GM12801 (cell line): ENCODE measurements around the gene EEF1G.

Source experiments
- TF ChIP-seq, protein P1 (sequence below): IDR thresholded peaks from one replicate; pipeline ENCODE4 v1.5.1; 2011; ENCODE audit warnings: control low read depth; ENCODE audit not compliant: insufficient read length; ENCODE audit errors: extremely low read depth

Gene EEF1G

DNA sequence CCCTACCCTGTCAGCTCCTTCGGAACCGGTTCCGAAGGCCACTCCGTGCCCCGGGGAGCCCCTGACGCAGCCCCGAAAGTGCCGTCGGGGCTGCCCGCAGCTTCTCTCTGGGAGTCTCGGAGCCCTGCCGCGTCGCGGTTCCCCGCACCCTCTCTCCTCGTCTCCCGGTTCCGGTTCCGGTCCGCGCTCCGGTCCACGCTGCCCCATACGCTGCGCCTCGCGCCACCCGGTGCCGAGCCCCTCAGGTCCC lies 27.4 kb upstream of the EEF1G start:
- TF ChIP-seq, protein P1, sequence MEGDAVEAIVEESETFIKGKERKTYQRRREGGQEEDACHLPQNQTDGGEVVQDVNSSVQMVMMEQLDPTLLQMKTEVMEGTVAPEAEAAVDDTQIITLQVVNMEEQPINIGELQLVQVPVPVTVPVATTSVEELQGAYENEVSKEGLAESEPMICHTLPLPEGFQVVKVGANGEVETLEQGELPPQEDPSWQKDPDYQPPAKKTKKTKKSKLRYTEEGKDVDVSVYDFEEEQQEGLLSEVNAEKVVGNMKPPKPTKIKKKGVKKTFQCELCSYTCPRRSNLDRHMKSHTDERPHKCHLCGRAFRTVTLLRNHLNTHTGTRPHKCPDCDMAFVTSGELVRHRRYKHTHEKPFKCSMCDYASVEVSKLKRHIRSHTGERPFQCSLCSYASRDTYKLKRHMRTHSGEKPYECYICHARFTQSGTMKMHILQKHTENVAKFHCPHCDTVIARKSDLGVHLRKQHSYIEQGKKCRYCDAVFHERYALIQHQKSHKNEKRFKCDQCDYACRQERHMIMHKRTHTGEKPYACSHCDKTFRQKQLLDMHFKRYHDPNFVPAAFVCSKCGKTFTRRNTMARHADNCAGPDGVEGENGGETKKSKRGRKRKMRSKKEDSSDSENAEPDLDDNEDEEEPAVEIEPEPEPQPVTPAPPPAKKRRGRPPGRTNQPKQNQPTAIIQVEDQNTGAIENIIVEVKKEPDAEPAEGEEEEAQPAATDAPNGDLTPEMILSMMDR, result no peak

DNA sequence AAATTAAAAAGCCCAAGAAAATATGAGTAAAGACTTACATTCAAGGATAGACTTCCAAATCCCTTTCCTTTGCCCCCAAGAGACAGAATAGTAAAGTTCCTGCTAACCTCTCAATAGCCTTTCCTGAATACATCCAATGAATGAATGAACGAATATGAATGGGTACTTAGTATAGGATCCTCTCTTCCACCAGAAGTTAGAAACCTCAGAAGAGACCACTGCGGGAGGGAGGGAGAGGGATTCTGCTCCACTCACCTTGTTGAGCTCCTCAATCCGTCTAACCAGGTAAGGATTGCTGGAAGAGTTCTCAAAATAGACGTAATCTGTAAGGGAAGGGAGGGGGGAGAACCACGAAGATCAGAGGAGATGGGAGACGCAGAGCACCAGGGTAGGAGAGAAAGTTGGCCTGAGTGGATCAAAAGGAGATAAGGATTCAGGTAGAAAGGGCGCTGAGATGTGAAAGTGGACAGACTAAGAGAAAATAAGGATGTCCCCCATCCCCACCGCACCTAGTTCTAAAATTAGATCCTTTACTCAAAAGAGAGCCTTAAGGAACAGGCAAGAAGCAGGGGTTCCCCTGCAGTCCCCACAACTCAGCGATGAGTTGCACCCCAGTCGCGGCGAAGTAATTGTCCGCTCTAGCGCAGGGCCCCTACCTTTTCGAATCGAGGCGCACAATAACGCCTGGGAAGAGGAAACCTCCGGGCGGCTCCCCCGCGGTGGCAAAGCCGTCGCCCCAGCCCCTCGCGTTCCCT lies 26.9 kb upstream of the EEF1G start:
- TF ChIP-seq, protein P1, result no peak

DNA sequence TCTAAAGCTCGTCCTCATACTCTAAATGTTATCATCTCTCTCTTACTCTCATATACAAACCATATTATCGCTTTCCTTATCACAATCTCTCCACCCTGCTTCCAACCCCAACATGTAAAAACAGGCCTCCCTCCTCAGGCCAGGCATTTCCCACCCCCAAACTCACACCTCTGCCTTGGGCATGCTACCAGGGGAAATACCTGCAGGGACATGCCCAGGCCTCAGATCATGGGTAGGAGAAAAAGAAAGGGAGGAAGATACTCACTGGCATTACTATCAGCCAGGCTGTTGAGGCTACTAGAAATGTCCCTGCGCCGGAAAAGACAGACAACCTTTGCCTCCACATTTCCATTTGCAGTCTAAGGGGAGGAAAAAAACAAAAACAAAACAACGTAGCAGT lies 26.2 kb upstream of the EEF1G start:
- TF ChIP-seq, protein P1, result no peak

DNA sequence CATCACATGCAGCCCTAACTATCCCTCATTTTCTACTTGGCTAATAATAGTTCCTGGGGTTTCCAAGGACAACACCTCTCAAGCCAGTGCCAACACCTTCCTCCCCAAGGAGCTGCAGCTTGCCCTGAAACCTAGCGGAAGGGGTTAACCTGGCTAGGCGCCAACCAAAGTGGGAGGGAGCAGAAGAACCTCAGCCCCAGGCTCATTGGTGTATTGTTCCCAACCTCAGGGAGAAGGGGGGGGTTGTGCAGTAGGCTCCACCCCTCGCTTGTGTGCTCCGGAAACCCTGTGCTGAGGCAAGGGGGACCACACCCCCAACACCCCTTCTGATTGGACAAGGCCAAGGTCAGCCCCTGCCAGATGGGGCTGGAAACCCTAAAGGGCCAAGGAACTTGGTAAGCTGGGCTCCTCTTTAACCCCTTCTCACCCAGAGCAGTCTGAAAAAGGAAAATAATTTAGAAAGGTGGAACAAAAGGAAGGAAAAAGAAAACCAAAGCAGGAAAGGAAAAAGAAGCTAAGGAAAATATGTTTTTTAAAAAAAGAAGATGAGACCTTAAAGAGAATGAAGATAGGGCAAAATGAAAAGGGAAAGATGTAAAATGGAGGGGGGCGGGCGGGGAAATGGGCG lies 25.5 kb upstream of the EEF1G start:
- TF ChIP-seq, protein P1, result no peak

DNA sequence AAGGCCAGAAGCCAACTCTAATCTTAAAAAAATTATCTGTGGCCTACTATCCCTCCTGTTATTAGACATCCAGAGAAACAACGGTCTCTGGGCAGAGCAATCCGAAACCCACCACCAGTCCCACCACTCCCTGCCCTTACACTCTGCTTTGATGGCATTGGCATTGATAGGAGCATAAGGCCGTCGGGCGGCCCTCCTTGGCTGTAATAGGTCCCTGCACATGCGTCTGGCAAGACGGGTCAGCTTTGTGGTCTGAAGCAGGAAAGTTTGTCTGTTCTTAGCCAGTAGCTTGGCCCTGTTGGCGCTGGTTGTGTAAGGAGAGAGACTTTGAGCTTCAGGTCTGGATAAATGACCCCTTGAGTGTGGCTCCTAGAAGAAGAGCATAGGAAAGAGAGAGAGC lies 21.4 kb upstream of the EEF1G start:
- TF ChIP-seq, protein P1, result no peak

DNA sequence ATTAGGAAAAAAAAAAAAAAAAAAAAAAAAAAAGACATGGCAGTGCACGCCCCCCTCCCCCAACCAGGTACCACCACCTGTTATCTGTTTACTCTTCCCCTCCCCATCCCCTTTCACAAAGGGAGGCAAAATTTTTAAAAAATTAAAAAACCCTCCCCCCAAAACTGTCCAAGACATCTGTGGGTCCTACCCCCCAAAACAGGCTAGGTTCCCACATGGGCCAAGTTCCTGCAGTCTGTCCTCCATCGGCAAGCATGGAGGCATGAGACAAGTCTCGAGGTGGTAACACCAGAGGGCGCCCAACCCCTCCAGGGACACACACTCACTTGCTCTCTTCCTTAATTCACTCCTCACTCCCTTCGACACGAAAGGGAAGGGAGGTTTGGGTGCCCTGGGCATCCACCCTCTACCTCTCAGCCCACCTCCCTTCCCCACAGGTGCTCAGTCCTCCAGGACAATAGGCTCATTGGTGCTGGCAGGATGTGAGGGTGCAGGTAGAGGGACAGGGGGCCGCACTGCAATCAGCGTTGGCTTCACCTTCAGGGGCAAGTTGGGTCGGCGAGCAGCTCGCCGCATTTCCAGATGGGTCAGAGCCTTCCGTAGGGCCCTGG lies 19.8 kb upstream of the EEF1G start:
- TF ChIP-seq, protein P1, result no peak

DNA sequence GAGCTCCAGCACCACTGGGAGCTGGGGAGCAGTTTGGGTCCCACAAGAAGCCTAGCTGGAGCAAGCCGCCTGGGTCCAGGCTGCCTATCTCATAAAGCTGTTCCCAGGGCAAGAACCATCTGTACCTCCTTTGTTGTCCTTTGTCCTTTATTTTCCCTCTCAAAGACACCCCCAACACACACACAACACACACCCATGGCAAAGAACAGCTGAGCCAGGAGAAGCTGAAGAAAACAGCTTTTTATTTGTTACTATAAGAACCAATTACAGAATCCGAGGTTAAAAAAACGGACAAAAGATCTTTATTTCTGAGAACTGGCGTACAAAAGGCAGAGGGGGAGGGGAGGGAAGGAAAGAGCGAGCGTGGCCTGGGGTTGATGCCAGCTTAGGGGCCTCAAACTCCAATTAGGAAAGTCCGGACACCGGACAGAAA lies 19.3 kb upstream of the EEF1G start:
- TF ChIP-seq, protein P1, result no peak
